Smooth muscle cell (in vitro differentiated cells): ENCODE measurements around the gene STOML1. TPM values are rescaled to one million over a fixed set of nuclear protein-coding genes. Genes with fewer than 3 reads are reported as not detected.

ENCODE experiments used
- DNase-seq: peaks from one replicate; lab custom pipeline; 2025; ENCODE audit not compliant: unreplicated experiment; lab: John Stamatoyannopoulos, UW
- H2AFZ ChIP-seq: fragments of 200-600 bp; sonication (generic); 2 replicates; pipeline ENCODE4 v1.6.0; 2016; ENCODE audit warnings: antibody characterized with exemption, low read depth, mild to moderate bottlenecking
- H3F3A ChIP-seq: fragments of 200-600 bp; sonication (generic); 2 replicates; pipeline ENCODE4 v1.6.0; 2017; ENCODE audit warnings: antibody characterized with exemption, low read depth
- H3K27ac ChIP-seq: fragments of 200-600 bp; sonication (generic); 2 replicates; pipeline ENCODE4 v1.5.1; 2016; ENCODE audit warnings: low read depth, mild to moderate bottlenecking
- H3K27me3 ChIP-seq: fragments of 200-600 bp; sonication (generic); 2 replicates; pipeline ENCODE4 v1.6.1; 2016; ENCODE audit warnings: low read depth, mild to moderate bottlenecking
- H3K36me3 ChIP-seq: fragments of 200-600 bp; sonication (generic); 2 replicates; pipeline ENCODE4 v1.5.1; 2016; ENCODE audit warnings: low read depth
- H3K4me1 ChIP-seq: fragments of 200-600 bp; sonication (generic); 2 replicates; pipeline ENCODE4 v1.5.1; 2016; ENCODE audit warnings: low read depth
- H3K4me2 ChIP-seq: fragments of 200-600 bp; sonication (generic); 2 replicates; pipeline ENCODE4 v1.6.0; 2016; ENCODE audit warnings: mild to moderate bottlenecking
- H3K4me3 ChIP-seq: fragments of 200-600 bp; sonication (generic); 2 replicates; pipeline ENCODE4 v1.5.1; 2016; ENCODE audit warnings: mild to moderate bottlenecking
- H3K79me2 ChIP-seq: fragments of 200-600 bp; sonication (generic); 2 replicates; pipeline ENCODE4 v1.6.0; 2016; ENCODE audit warnings: low read depth, mild to moderate bottlenecking
- H3K9ac ChIP-seq: fragments of 200-600 bp; sonication (generic); 2 replicates; pipeline ENCODE4 v1.6.0; 2016; ENCODE audit warnings: low read depth
- H3K9me3 ChIP-seq: fragments of 200-600 bp; sonication (generic); replicated peaks from 2 replicates; pipeline ENCODE4 v1.5.1; 2016; ENCODE audit warnings: low read depth
- H4K20me1 ChIP-seq: fragments of 200-600 bp; sonication (generic); 2 replicates; pipeline ENCODE4 v1.6.0; 2016; ENCODE audit warnings: low read depth
- CTCF ChIP-seq: fragments of 200-600 bp; sonication (generic); IDR thresholded peaks from 2 replicates; pipeline ENCODE4 v1.5.1; 2017; ENCODE audit warnings: borderline replicate concordance, mild to moderate bottlenecking, antibody characterized with exemption; ENCODE audit not compliant: insufficient read depth, poor library complexity, severe bottlenecking
- WGBS: methylation state at CpG from one replicate; pipeline ENCODE4 v1.1.7; 2016; ENCODE audit warnings: low lambda C conversion rate; 5-methylcytosine and 5-hydroxymethylcytosine counted together
- polyA plus RNA-seq: library from polyadenylated mRNA; unstranded; fragments of >200 nt; fragmentation: Nextera tagmentation; extraction: Ambion mirVana; gene quantifications from 2 replicates; pipeline ENCODE4 v1.2.1, GENCODE V29; 2016
- total RNA-seq: library from RNA; depleted of rRNA; stranded (reverse); fragments of >200 nt; gene quantifications from 2 replicates; pipeline ENCODE4 v1.2.3, GENCODE V29; 2014

The STOML1 gene
- total and polyA plus RNA-seq, 2 experiments from 2014 or later = 12.4 to 27.5 TPM

- no peak overlapping the region for H3K9ac ChIP-seq
- H2AFZ ChIP-seq = no peak overlapping the region
- no peaks in the 10 kb centered on the region for H3K36me3 ChIP-seq
- 67% methylated on average over 4 of the region's 4 CpGs for WGBS
- H3K4me2 ChIP-seq = no peak overlapping the region
- H3K9me3 ChIP-seq = no peaks in the 10 kb centered on the region
- no peak for DNase-seq
- H3K79me2 ChIP-seq = no peaks in the 10 kb centered on the region
- peaks cover 22% of the 10 kb centered on the region for H3K4me1 ChIP-seq
- H3K4me3 ChIP-seq = no peak overlapping the region
- peaks cover 23% of the 10 kb centered on the region for H3F3A ChIP-seq
- H3K27me3 ChIP-seq = no peaks in the 10 kb centered on the region
- no peaks in the 10 kb centered on the region for H4K20me1 ChIP-seq
- TF ChIP-seq CTCF = no peak
- peak overlapping the region; percentile 67 for H3K27ac ChIP-seq
Observed at GRCh38 chr15:73948982-73949381, 43.1 kb downstream of the STOML1 start.

GRCh38 chr15:73948396-73948795 is 43.7 kb downstream of the STOML1 start:
- WGBS = 99% methylated on average over 4 of the region's 4 CpGs
- Histone ChIP-seq H3K4me2 (no peak overlapping the region), H3K4me3 (no peak overlapping the region), H3K36me3 (no peaks in the 10 kb centered on the region), H3K27me3 (no peaks in the 10 kb centered on the region), H3F3A (peaks cover 29% of the 10 kb centered on the region), H3K4me1 (peaks cover 28% of the 10 kb centered on the region), H4K20me1 (no peaks in the 10 kb centered on the region), H2AFZ (no peak overlapping the region), H3K27ac (peak overlapping the region; percentile 67), H3K9me3 (no peaks in the 10 kb centered on the region), H3K79me2 (no peaks in the 10 kb centered on the region), H3K9ac (no peak overlapping the region)
- no peak for DNase-seq
- TF ChIP-seq CTCF = no peak

GRCh38 chr15:73947651-73948050 is 44.4 kb downstream of the STOML1 start:
- Histone ChIP-seq H3K4me3 (no peak overlapping the region), H3K9ac (no peak overlapping the region), H3F3A (peaks cover 37% of the 10 kb centered on the region), H3K27ac (peak overlapping the region; percentile 67), H3K9me3 (no peaks in the 10 kb centered on the region), H3K4me1 (peaks cover 30% of the 10 kb centered on the region), H3K4me2 (no peak overlapping the region), H3K36me3 (no peaks in the 10 kb centered on the region), H4K20me1 (no peaks in the 10 kb centered on the region), H3K27me3 (no peaks in the 10 kb centered on the region), H3K79me2 (no peaks in the 10 kb centered on the region), H2AFZ (no peak overlapping the region)
- no peak for TF ChIP-seq CTCF
- 99% methylated on average over 9 of the region's 9 CpGs for WGBS
- DNase-seq = no peak

DNA sequence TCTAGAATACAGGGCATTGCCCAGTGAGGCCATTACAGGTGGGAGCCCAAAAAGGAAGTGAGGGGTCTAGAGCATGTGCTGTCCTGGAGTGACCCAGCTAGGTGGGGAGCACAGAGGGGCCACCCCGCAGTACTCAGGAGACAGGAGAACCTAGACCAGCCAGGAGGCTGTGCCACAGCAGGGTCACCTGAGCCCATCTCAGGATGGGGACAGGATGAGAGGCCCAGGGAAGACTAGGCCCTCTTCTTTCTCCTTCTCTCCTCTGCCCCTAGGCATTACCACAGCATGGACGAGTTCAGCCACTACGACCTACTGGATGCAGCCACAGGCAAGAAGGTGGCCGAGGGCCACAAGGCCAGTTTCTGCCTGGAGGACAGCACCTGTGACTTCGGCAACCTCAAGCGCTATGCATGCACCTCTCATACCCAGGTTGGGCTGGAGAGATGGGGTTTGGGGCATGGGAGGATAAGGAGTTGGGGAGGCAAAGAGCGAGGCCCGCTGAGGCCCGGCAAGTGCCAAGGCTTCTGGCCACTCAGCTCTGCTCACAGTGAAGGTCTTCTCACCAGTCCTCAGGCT is 45.2 kb downstream of the STOML1 start:
- TF ChIP-seq CTCF = no peak

More for the DNA sequence above, 45.2 kb downstream of the STOML1 start:
- 94% methylated on average over 9 of the region's 9 CpGs for WGBS
- Histone ChIP-seq H3K9ac (no peak overlapping the region), H3F3A (peaks cover 41% of the 10 kb centered on the region), H3K27me3 (no peaks in the 10 kb centered on the region), H4K20me1 (no peaks in the 10 kb centered on the region), H3K4me1 (peaks cover 27% of the 10 kb centered on the region), H3K4me3 (no peak overlapping the region), H3K36me3 (no peaks in the 10 kb centered on the region), H3K4me2 (no peak overlapping the region), H3K79me2 (no peaks in the 10 kb centered on the region), H2AFZ (no peak overlapping the region), H3K27ac (no peak overlapping the region), H3K9me3 (no peaks in the 10 kb centered on the region)
- no peak for DNase-seq
